Calu3 (cell line): ENCODE results near the gene PDE6H. TPM values are rescaled to one million over a fixed set of nuclear protein-coding genes. Genes with fewer than 3 reads are reported as not detected.

ENCODE experiments used
- BruUV-seq: library from RNA; stranded (reverse); fragments of 400-500 nt; replicated peaks from 2 replicates; lab custom pipeline; 2021; lab: Mats Ljungman, UMichigan
- CTCF ChIA-PET: fragments of 300-600 bp; sonication (Branson Sonifier 250); formaldehyde crosslinking; loops from one replicate; lab custom pipeline; 2022; ENCODE audit warnings: antibody characterized with exemption; lab: Charles Lee
- DNase-seq: peaks from one replicate; pipeline ENCODE4 v3.0.0; 2022
- H3K27ac Mint-ChIP-seq: one replicate; pipeline ENCODE4 v1.8.0; 2022; ENCODE audit warnings: mixed read lengths; ENCODE audit not compliant: unreplicated experiment
- H3K27me3 Mint-ChIP-seq: one replicate; pipeline ENCODE4 v1.8.0; 2022; ENCODE audit warnings: mixed read lengths; ENCODE audit not compliant: unreplicated experiment
- H3K36me3 Mint-ChIP-seq: one replicate; pipeline ENCODE4 v1.8.0; 2022; ENCODE audit warnings: mild to moderate bottlenecking, moderate library complexity, mixed read lengths; ENCODE audit not compliant: insufficient read depth, unreplicated experiment
- H3K4me1 Mint-ChIP-seq: one replicate; pipeline ENCODE4 v1.8.0; 2022; ENCODE audit warnings: mild to moderate bottlenecking, low read depth, mixed read lengths; ENCODE audit not compliant: unreplicated experiment
- H3K4me3 Mint-ChIP-seq: one replicate; pipeline ENCODE4 v1.8.0; 2022; ENCODE audit warnings: mild to moderate bottlenecking, low read depth, moderate library complexity, mixed read lengths; ENCODE audit not compliant: unreplicated experiment
- H3K9me3 Mint-ChIP-seq: one replicate; pipeline ENCODE4 v1.8.0; 2022; ENCODE audit warnings: low read depth, mixed read lengths; ENCODE audit not compliant: unreplicated experiment
- CTCF ChIP-seq: fragments of 200-600 bp; IDR thresholded peaks from one replicate; pipeline ENCODE4 v1.8.0; 2022; ENCODE audit warnings: antibody characterized with exemption; ENCODE audit not compliant: unreplicated experiment
- intact Hi-C: fragments of 100-400 bp; cut with micrococcal nuclease; formaldehyde crosslinking; loops from one replicate; pipeline ENCODE4 v1.10.0; 2022; ENCODE audit not compliant: unreplicated experiment
- total RNA-seq: library from RNA; stranded (reverse); gene quantifications from 2 replicates; pipeline ENCODE4 v1.2.3, GENCODE V29; 2022

Gene PDE6H
- total RNA-seq, 1 experiment from 2014 or later: not detected

GRCh38 chr12:14999021-14999694 is 26.3 kb downstream of the PDE6H start:
- BruUV-seq: no TSS peak

GRCh38 chr12:14999695-15000365 is 27.0 kb downstream of the PDE6H start:
- BruUV-seq: no TSS peak
- H3K27ac Mint-ChIP-seq: no peak overlapping the region
- DNase-seq: no peak
- H3K4me1 Mint-ChIP-seq: peaks cover 20% of the 10 kb centered on the region
- no peaks in the 10 kb centered on the region for H3K36me3 Mint-ChIP-seq
- CTCF ChIA-PET: interaction anchor here (0.6 kb wide), 1 partner anchor 171 kb away, joined by 3 read pairs; no protein-coding TSS in a partner anchor
- no peaks in the 10 kb centered on the region for H3K9me3 Mint-ChIP-seq
- no peak overlapping the region for H3K4me3 Mint-ChIP-seq
- intact Hi-C loops: loop anchor here (5.0 kb wide), 2 partner anchors 152 to 222 kb away; partner anchors contain the start of gene RERG
- no peaks in the 10 kb centered on the region for H3K27me3 Mint-ChIP-seq
- TF ChIP-seq CTCF: no peak

More at GRCh38 chr12:14999021-14999694, 26.3 kb downstream of the PDE6H start:
- DNase-seq: no peak
- intact Hi-C loops: loop anchor here (5.0 kb wide), 2 partner anchors 153 to 223 kb away; partner anchors contain the start of gene RERG
- Mint-ChIP-seq H3K4me1 (peaks cover 20% of the 10 kb centered on the region), H3K4me3 (no peak overlapping the region), H3K36me3 (no peaks in the 10 kb centered on the region), H3K27ac (no peak overlapping the region), H3K9me3 (no peaks in the 10 kb centered on the region), H3K27me3 (no peaks in the 10 kb centered on the region)
- CTCF ChIA-PET: interaction anchor here (0.6 kb wide), 1 partner anchor 171 kb away, joined by 3 read pairs; no protein-coding TSS in a partner anchor
- TF ChIP-seq CTCF: no peak

GRCh38 chr12:15000575-15000974 is 27.7 kb downstream of the PDE6H start:
- no peak for DNase-seq
- BruUV-seq: no TSS peak
- CTCF ChIA-PET: no interaction called here
- intact Hi-C loops: no loop called here
- Mint-ChIP-seq H3K27ac (no peak overlapping the region), H3K4me1 (peaks cover 20% of the 10 kb centered on the region), H3K4me3 (no peak overlapping the region), H3K36me3 (no peaks in the 10 kb centered on the region), H3K9me3 (no peaks in the 10 kb centered on the region), H3K27me3 (peaks cover under 1% of the 10 kb centered on the region)
- TF ChIP-seq CTCF: no peak

GRCh38 chr12:15001733-15002382 is 29.0 kb downstream of the PDE6H start:
- no peak overlapping the region for H3K27ac Mint-ChIP-seq
- BruUV-seq: no TSS peak
- H3K4me1 Mint-ChIP-seq: peaks cover 20% of the 10 kb centered on the region
- no peaks in the 10 kb centered on the region for H3K9me3 Mint-ChIP-seq
- intact Hi-C loops: no loop called here
- no peak for DNase-seq
- H3K4me3 Mint-ChIP-seq: no peak overlapping the region
- peaks cover 13% of the 10 kb centered on the region for H3K27me3 Mint-ChIP-seq
- CTCF ChIA-PET: interaction anchor here (0.7 kb wide), 1 partner anchor 1288 kb away, joined by 3 read pairs; no protein-coding TSS in a partner anchor
- H3K36me3 Mint-ChIP-seq: no peaks in the 10 kb centered on the region
- no peak for TF ChIP-seq CTCF
